NCI-H446 treated with DMSO at 0.1 percent for 48 hours (cell line): ENCODE measurements around the gene PARP1.

Source experiments
- DNase-seq: peaks from one replicate; lab custom pipeline; 2025; lab: John Stamatoyannopoulos, UW

Gene PARP1

GRCh38 chr1:226373376-226373775 lies 34.5 kb downstream of the PARP1 start:
- DNase-seq: no peak

GRCh38 chr1:226372885-226373284 lies 35.0 kb downstream of the PARP1 start:
- no peak for DNase-seq

- no peak for DNase-seq
Observed at GRCh38 chr1:226371866-226372490, 35.9 kb downstream of the PARP1 start.

GRCh38 chr1:226371027-226371694 lies 36.7 kb downstream of the PARP1 start:
- DNase-seq: no peak

- no peak for DNase-seq
Observed at GRCh38 chr1:226370144-226370923, 37.6 kb downstream of the PARP1 start.

- no peak for DNase-seq
Observed at GRCh38 chr1:226369110-226369509, 38.8 kb downstream of the PARP1 start.

- peak; percentile 24 for DNase-seq
Observed at GRCh38 chr1:226366290-226366689, 41.6 kb downstream of the PARP1 start.

GRCh38 chr1:226365831-226366231 lies 42.1 kb downstream of the PARP1 start:
- DNase-seq: no peak

GRCh38 chr1:226364901-226365565 lies 42.9 kb downstream of the PARP1 start:
- DNase-seq: no peak

GRCh38 chr1:226364514-226364899 lies 43.4 kb downstream of the PARP1 start:
- no peak for DNase-seq

- no peak for DNase-seq
Observed at GRCh38 chr1:226363801-226364513, 43.9 kb downstream of the PARP1 start.

- no peak for DNase-seq
Observed at GRCh38 chr1:226362891-226363447, 44.9 kb downstream of the PARP1 start.

GRCh38 chr1:226362361-226362760 lies 45.5 kb downstream of the PARP1 start:
- DNase-seq: no peak

- DNase-seq: no peak
Observed at GRCh38 chr1:226360106-226360746, 47.7 kb downstream of the PARP1 start.

- DNase-seq: no peak
Observed at GRCh38 chr1:226357416-226357815, 50.5 kb downstream of the PARP1 start.

- peak; percentile 66 for DNase-seq
Observed at GRCh38 chr1:226355669-226356551, 52.0 kb downstream of the PARP1 start.

GRCh38 chr1:226355016-226355415 lies 52.9 kb downstream of the PARP1 start:
- DNase-seq: no peak

- DNase-seq: no peak
Observed at GRCh38 chr1:226353698-226354525, 54.0 kb downstream of the PARP1 start.

GRCh38 chr1:226351709-226352108 lies 56.2 kb downstream of the PARP1 start:
- DNase-seq: no peak
